ENCODE data around the gene FGF14.

The FGF14 gene

DNA sequence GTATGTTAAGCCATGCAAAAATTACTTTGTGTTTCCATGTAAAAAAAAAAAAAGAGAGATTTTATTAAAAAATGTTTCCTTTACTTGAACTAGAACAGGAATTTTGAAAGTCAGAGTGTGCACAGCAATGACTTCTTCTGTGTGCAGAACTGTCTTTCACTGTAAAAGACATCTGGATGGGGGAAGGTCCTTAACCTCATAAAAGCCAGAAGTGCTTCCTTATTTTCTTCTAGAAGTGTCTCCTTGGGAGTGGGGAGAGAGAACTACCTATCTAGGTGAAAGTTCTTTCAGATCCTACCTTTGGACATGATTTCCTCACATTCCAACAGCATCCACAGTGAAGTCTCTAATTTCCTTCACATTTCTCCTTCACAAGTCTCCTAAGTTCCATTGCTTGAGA is 360.3 kb downstream of the FGF14 start:
- in situ Hi-C loops (cut with HindIII; ENCODE audit: low sequenced_read_pairs): no loop called here
- no peak for TF ChIP-seq CTCF (IDR thresholded peaks at IDR 0.05; ENCODE audit: low read depth, low read length, missing control alignments)
- no peak for DNase-seq (ENCODE audit: low read depth)
- no peak overlapping the region for H3K4me3 ChIP-seq (ENCODE audit: low read depth, low read length)

- DNase-seq (ENCODE audit: low read depth): no peak
- in situ Hi-C loops (cut with HindIII; ENCODE audit: low sequenced_read_pairs): no loop called here
- no peak overlapping the region for H3K4me3 ChIP-seq (ENCODE audit: low read depth, low read length)
- no peak for TF ChIP-seq CTCF (IDR thresholded peaks at IDR 0.05; ENCODE audit: low read depth, low read length, missing control alignments)
These were observed 361.0 kb downstream of the FGF14 start for GRCh38 chr13:102040812-102041211.

DNA sequence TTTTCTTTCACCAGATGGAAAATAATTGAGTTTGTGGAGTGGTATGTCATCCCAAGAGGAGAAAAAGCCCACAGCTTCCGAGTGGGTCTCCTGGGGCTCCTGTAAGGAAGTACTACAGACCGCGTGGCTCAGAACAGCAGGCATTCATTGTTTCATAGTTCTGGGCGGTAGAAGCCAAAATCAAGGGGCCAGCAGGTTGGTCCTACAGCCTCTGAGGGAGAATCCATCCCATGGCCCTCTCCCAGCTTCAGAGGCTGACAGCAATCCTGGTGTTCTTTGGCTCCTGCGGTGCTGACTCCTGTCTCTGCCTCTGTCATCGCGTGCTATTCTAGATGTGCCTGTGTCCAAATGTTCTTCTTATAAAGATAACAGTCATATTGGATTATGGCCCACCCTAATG is 362.6 kb downstream of the FGF14 start:
- no peak for TF ChIP-seq CTCF (IDR thresholded peaks at IDR 0.05; ENCODE audit: low read depth, low read length, missing control alignments)
- DNase-seq (ENCODE audit: low read depth): no peak
- in situ Hi-C loops (cut with HindIII; ENCODE audit: low sequenced_read_pairs): no loop called here
- H3K4me3 ChIP-seq (ENCODE audit: low read depth, low read length): no peak overlapping the region

GRCh38 chr13:102038787-102039186 is 363.1 kb downstream of the FGF14 start:
- no peak for TF ChIP-seq CTCF (IDR thresholded peaks at IDR 0.05; ENCODE audit: low read depth, low read length, missing control alignments)
- in situ Hi-C loops (cut with HindIII; ENCODE audit: low sequenced_read_pairs): no loop called here
- no peak overlapping the region for H3K4me3 ChIP-seq (ENCODE audit: low read depth, low read length)
- DNase-seq (ENCODE audit: low read depth): no peak

DNA sequence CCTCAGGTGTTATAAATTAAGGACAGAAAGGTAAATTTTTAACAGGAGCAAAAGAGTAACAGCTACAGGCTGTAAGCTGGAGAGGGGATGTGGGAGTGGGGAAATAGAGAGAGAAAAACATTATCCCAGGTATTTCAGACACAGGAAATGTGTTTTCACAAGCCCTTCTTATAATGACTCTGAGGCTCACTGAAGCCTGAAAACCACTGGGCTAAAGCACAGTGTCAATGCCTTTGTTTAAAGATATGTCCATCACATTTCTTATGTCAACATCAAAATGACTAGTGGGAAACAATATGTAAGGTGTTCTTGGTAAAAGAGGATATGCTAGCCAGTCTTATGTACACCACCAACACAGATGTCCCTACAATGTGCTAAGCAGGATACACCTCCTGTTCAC is 365.9 kb downstream of the FGF14 start:
- in situ Hi-C loops (cut with HindIII; ENCODE audit: low sequenced_read_pairs): no loop called here
- TF ChIP-seq CTCF (IDR thresholded peaks at IDR 0.05; ENCODE audit: low read depth, low read length, missing control alignments): no peak
- DNase-seq (ENCODE audit: low read depth): no peak
- H3K4me3 ChIP-seq (ENCODE audit: low read depth, low read length): no peak overlapping the region

GRCh38 chr13:102033857-102034331 is 368.0 kb downstream of the FGF14 start:
- no peak for DNase-seq (ENCODE audit: low read depth)
- no peak overlapping the region for H3K4me3 ChIP-seq (ENCODE audit: low read depth, low read length)
- no peak for TF ChIP-seq CTCF (IDR thresholded peaks at IDR 0.05; ENCODE audit: low read depth, low read length, missing control alignments)
- in situ Hi-C loops (cut with HindIII; ENCODE audit: low sequenced_read_pairs): no loop called here

GRCh38 chr13:102033386-102033785 is 368.5 kb downstream of the FGF14 start:
- no peak overlapping the region for H3K4me3 ChIP-seq (ENCODE audit: low read depth, low read length)
- DNase-seq (ENCODE audit: low read depth): no peak
- TF ChIP-seq CTCF (IDR thresholded peaks at IDR 0.05; ENCODE audit: low read depth, low read length, missing control alignments): no peak
- in situ Hi-C loops (cut with HindIII; ENCODE audit: low sequenced_read_pairs): no loop called here

All from astrocyte of the cerebellum (primary cell).